GM21619 (cell line): ENCODE measurements around the gene UGT2B28.
"Not testable (repeated sequence)": the region's sequence is repeated elsewhere in the genome, so short reads cannot be mapped to it uniquely, and the experiment has no call there.

Source experiments
- ATAC-seq: cut with Tn5 transposase; IDR thresholded peaks from one replicate; pipeline ENCODE4 v1.9.1; 2021; ENCODE audit not compliant: unreplicated experiment

Gene UGT2B28

GRCh38 chr4:69343114-69343513 lies 62.8 kb downstream of the UGT2B28 start:
- not testable (repeated sequence) for ATAC-seq

DNA sequence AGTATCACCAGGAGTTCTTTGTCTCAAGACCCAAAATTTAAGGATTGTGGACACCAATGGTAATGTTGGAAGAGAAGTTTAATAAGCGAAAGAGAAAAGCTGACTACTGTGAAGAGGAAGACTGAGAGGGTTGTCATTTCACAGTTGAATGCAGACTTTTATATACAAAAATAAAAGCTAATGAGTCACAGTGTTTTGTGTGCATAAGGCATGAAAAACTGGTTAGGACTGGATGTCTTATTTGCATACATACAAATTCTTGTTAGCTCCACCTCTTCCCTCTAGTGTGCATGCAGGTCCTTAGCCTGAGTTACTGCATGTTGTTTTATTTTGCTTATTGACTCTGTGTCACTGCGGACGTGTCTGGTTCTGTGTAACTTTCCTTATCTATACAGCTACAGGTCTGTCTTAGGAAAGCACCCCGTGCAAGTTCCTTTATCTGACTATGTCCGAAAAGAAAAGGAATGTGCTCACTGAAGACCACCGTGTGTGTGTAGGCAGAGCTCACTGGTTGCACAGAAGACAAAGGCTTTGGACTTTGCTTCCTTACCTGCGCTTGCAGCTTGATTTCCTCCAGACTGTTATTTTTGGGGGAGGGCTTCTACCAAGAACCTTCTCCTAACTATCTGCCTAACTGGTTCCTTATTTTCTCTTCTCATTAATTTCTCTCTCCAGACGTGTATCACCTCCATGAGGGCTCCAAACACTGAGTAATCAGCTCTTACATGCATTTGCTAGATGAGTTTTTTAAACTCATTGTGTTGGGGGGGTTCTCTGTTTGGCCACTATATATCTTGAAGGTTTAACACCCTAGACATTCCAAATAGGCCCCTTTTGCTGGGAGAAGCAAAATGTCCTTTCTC lies 63.5 kb downstream of the UGT2B28 start:
- not testable (repeated sequence) for ATAC-seq
